Loucy (cell line): ENCODE results near the gene SMAD3.
"Not testable (repeated sequence)": the region's sequence is repeated elsewhere in the genome, so short reads cannot be mapped to it uniquely, and the experiment has no call there.

ENCODE experiments used
- H2AFZ ChIP-seq: fragments of 200-600 bp; sonication (generic); 2 replicates; pipeline ENCODE4 v1.6.0; 2016; ENCODE audit warnings: antibody characterized with exemption, mild to moderate bottlenecking, low read length, moderate library complexity
- H3F3A ChIP-seq: fragments of 200-600 bp; 2 replicates; pipeline ENCODE4 v1.6.0; 2016; ENCODE audit warnings: antibody characterized with exemption, low read depth, mild to moderate bottlenecking
- H3K27me3 ChIP-seq: fragments of 200-600 bp; sonication (generic); 2 replicates; pipeline ENCODE4 v1.6.1; 2014; ENCODE audit warnings: low read length, mild to moderate bottlenecking; ENCODE audit not compliant: insufficient read depth, poor library complexity, severe bottlenecking
- H3K36me3 ChIP-seq: fragments of 200-600 bp; sonication (generic); 2 replicates; pipeline ENCODE4 v1.6.1; 2016; ENCODE audit warnings: low read length; ENCODE audit not compliant: insufficient read depth
- H3K4me1 ChIP-seq: fragments of 200-600 bp; sonication (generic); 2 replicates; pipeline ENCODE4 v1.5.1; 2014; ENCODE audit warnings: low read length, mild to moderate bottlenecking; ENCODE audit not compliant: insufficient read depth, poor library complexity, severe bottlenecking
- H3K4me2 ChIP-seq: fragments of 200-600 bp; sonication (generic); 2 replicates; pipeline ENCODE4 v1.6.0; 2014; ENCODE audit warnings: antibody characterized with exemption, low read length, low read depth, mild to moderate bottlenecking; ENCODE audit not compliant: poor library complexity, severe bottlenecking
- H3K4me3 ChIP-seq: fragments of 200-600 bp; sonication (generic); 2 replicates; pipeline ENCODE4 v1.5.1; 2014; ENCODE audit warnings: low read length, mild to moderate bottlenecking, mixed read lengths; ENCODE audit not compliant: poor library complexity, severe bottlenecking
- H3K79me2 ChIP-seq: fragments of 200-600 bp; sonication (generic); 2 replicates; pipeline ENCODE4 v1.6.1; 2014; ENCODE audit warnings: low read length; ENCODE audit not compliant: insufficient read depth
- H3K9ac ChIP-seq: fragments of 200-600 bp; sonication (generic); 2 replicates; pipeline ENCODE4 v1.6.0; 2014; ENCODE audit warnings: mild to moderate bottlenecking, low read depth, low read length, moderate library complexity; ENCODE audit not compliant: poor library complexity, severe bottlenecking
- H3K9me2 ChIP-seq: fragments of 200-600 bp; sonication (generic); replicated peaks from 2 replicates; pipeline ENCODE4 v1.6.1; 2016; ENCODE audit warnings: low read depth, low read length, mixed read lengths
- H3K9me3 ChIP-seq: fragments of 200-600 bp; sonication (generic); 2 replicates; pipeline ENCODE4 v1.6.1; 2014; ENCODE audit warnings: mild to moderate bottlenecking, antibody characterized with exemption, low read length, low read depth; ENCODE audit not compliant: insufficient read depth
- H4K20me1 ChIP-seq: fragments of 200-600 bp; sonication (generic); 2 replicates; pipeline ENCODE4 v1.6.0; 2014; ENCODE audit warnings: antibody characterized with exemption, low read length, mild to moderate bottlenecking; ENCODE audit not compliant: insufficient read depth, poor library complexity, severe bottlenecking
- EZH2phosphoT487 ChIP-seq: fragments of 200-600 bp; IDR thresholded peaks from 2 replicates; pipeline ENCODE4 v1.6.1; 2018; ENCODE audit warnings: antibody characterized with exemption, mild to moderate bottlenecking, moderate library complexity, borderline replicate concordance
- TF ChIP-seq, protein P1 (sequence below): fragments of 200-600 bp; sonication (generic); conservative IDR thresholded peaks from 2 replicates; pipeline ENCODE4 v1.5.1; 2014; ENCODE audit warnings: mild to moderate bottlenecking, antibody characterized with exemption, low read length

The SMAD3 gene

GRCh38 chr15:67120839-67121643 lies 55.6 kb downstream of the SMAD3 start:
- TF ChIP-seq, protein P1, sequence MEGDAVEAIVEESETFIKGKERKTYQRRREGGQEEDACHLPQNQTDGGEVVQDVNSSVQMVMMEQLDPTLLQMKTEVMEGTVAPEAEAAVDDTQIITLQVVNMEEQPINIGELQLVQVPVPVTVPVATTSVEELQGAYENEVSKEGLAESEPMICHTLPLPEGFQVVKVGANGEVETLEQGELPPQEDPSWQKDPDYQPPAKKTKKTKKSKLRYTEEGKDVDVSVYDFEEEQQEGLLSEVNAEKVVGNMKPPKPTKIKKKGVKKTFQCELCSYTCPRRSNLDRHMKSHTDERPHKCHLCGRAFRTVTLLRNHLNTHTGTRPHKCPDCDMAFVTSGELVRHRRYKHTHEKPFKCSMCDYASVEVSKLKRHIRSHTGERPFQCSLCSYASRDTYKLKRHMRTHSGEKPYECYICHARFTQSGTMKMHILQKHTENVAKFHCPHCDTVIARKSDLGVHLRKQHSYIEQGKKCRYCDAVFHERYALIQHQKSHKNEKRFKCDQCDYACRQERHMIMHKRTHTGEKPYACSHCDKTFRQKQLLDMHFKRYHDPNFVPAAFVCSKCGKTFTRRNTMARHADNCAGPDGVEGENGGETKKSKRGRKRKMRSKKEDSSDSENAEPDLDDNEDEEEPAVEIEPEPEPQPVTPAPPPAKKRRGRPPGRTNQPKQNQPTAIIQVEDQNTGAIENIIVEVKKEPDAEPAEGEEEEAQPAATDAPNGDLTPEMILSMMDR: no peak
- no peak for TF ChIP-seq EZH2phosphoT487
- no peaks in the 10 kb centered on the region for H3K27me3 ChIP-seq
- H3K4me1 ChIP-seq: peaks cover 80% of the 10 kb centered on the region
- peaks cover 28% of the 10 kb centered on the region for H4K20me1 ChIP-seq
- 0 out of 2 replicates have a peak, but pooled peaks cover 3% of the 10 kb centered on the region for H3F3A ChIP-seq
- H2AFZ ChIP-seq: no peak overlapping the region
- H3K4me2 ChIP-seq: peak overlapping the region; percentile 72
- H3K9ac ChIP-seq: peak overlapping the region; percentile 58
- peaks cover 100% of the 10 kb centered on the region for H3K79me2 ChIP-seq
- no peaks in the 10 kb centered on the region for H3K9me2 ChIP-seq
- peak overlapping the region; percentile 37 for H3K4me3 ChIP-seq
- no peaks in the 10 kb centered on the region; the same call in 1 of the 2 replicates for H3K36me3 ChIP-seq
- H3K9me3 ChIP-seq: no peaks in the 10 kb centered on the region

DNA sequence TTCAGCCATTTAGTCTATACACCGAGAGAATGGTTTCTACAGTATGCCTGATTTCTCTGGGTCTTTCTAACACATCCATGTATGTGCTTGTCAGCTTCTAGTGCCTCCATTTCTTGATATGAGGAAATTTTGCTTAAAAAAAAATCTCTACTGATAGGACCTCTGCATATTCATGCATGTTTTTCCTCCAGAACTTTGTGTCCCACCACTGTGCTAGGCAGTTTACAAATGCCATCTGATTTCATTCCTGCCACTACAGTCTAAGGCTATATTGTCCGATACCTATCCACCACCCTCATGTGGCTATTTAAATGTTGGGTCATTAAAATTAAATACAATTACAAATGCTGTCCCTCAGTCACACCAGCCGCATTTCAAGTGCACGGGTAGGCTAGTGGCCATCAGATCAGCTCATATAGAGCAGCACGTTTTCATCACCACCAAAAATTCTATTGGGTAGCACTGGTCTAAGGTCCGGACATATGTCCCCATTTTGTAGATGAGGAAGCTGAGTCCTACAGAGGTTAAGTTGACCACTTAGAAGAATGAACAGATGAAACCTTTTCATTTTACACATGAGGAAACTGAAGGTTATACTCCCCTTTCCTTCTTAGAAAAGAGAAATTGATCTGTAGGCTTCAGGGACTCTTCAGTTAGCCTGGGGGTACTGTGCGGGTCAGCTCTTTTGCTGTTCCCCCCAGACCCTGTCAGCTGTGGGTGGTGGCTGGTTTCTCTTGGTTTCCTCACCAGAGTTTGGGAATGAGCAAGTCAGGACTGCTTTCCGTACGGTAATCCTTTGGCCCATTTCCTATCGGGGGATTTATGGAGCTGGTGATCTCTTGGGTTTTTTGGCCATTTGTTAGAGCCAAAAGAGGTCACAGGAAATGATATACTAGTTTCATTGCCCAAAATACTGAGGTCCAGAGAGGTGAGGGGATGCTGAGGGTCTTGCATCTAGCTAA lies 56.5 kb downstream of the SMAD3 start:
- H2AFZ ChIP-seq: no peak overlapping the region
- 0 out of 2 replicates have a peak, but pooled peaks cover 3% of the 10 kb centered on the region for H3F3A ChIP-seq
- H3K27me3 ChIP-seq: no peaks in the 10 kb centered on the region
- peaks cover 100% of the 10 kb centered on the region for H3K79me2 ChIP-seq
- H3K36me3 ChIP-seq: peaks cover 5% of the 10 kb centered on the region; the same call in 1 of the 2 replicates
- H3K9me2 ChIP-seq: no peaks in the 10 kb centered on the region
- H3K4me1 ChIP-seq: peaks cover 72% of the 10 kb centered on the region
- H3K4me2 ChIP-seq: peak overlapping the region; percentile 72
- peak overlapping the region; percentile 37 for H3K4me3 ChIP-seq
- TF ChIP-seq, protein P1: no peak
- no peak for TF ChIP-seq EZH2phosphoT487
- H4K20me1 ChIP-seq: peaks cover 21% of the 10 kb centered on the region
- H3K9ac ChIP-seq: peak overlapping the region; percentile 58
- no peaks in the 10 kb centered on the region for H3K9me3 ChIP-seq

DNA sequence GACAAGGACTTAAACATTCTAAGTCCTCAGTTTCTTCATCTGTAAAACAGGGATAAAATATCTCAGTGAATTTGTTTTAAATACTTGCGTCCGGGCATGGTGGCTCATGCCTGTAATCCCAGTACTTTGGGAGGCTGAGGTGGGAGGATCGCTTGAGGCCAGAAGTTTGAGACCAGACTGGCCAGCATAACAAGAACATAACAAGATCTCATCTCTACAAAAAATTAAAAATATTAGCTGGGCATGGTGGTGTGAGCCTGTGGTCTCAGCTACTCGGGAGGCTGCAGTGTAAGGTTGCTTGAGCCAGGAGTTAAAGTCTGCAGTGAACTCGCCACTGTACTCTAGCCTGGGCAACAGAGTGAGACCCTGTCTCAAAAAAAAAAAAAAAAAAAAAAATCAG lies 57.4 kb downstream of the SMAD3 start:
- peaks cover 67% of the 10 kb centered on the region for H3K4me1 ChIP-seq
- not testable (repeated sequence) for H3K9me3 ChIP-seq, H3K9ac ChIP-seq, H2AFZ ChIP-seq, H3K9me2 ChIP-seq, H3K4me2 ChIP-seq, H3K27me3 ChIP-seq, H3K4me3 ChIP-seq, H3F3A ChIP-seq
- H4K20me1 ChIP-seq: peaks cover 17% of the 10 kb centered on the region
- H3K79me2 ChIP-seq: peaks cover 100% of the 10 kb centered on the region
- peaks cover 14% of the 10 kb centered on the region; the same call in 1 of the 2 replicates for H3K36me3 ChIP-seq

DNA sequence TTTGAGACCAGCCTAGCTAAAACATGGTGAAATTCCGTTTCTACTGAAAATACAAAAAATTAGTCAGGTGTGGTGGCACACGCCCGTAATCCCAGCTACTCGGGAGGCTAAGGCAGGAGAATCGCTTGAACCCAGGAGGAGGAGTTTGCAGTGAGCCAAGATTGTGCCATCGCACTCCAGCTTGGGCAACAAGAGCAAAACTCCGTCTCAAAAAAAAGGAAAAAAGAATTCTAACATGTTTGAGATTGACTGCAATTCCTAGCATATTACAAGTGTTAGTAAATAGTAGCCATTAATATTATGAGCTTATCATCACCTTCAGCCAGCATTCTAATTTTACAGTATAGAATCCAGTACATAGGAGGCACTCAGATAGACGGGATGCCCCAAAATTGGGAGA lies 57.9 kb downstream of the SMAD3 start:
- H3K27me3 ChIP-seq, H3K9me2 ChIP-seq, H2AFZ ChIP-seq, H3F3A ChIP-seq, H3K9ac ChIP-seq, H3K4me3 ChIP-seq, H3K9me3 ChIP-seq, H3K4me2 ChIP-seq: not testable (repeated sequence)
- Histone ChIP-seq H3K36me3 (peaks cover 14% of the 10 kb centered on the region; the same call in 1 of the 2 replicates), H3K79me2 (peaks cover 100% of the 10 kb centered on the region), H4K20me1 (peaks cover 17% of the 10 kb centered on the region), H3K4me1 (peaks cover 62% of the 10 kb centered on the region)
